Psoas muscle (tissue), 8 donors: ENCODE results near the gene IP6K3. TPM values are rescaled to one million over a fixed set of nuclear protein-coding genes. Genes with fewer than 3 reads are reported as not detected.
A peak's percentile ranks its signal among the peaks of the same experiment; 100 is the strongest.

ENCODE experiments used
- ATAC-seq, 4 donors: fragments of 200-7000 bp; cut with Tn5 transposase; one replicate each; pipeline ENCODE4 v1.9.1; 2020; ENCODE audit warnings: moderate library complexity in 3 of 4, mild to moderate bottlenecking in 2 of 4
- DNase-seq, 2 donors: peaks; one replicate each; pipeline ENCODE4 v3.0.0-alpha.2; 2020
- H3K27ac ChIP-seq: fragments of 200-600 bp; one replicate; pipeline ENCODE4 v1.8.0; 2022
- H3K27me3 ChIP-seq, 3 donors: fragments of 200-600 bp in 1 of 3; one replicate each; pipeline versions ENCODE4 v1.6.1 to v1.8.0; 2013 to 2022; ENCODE audit warnings: low read length in 2 of 3, mild to moderate bottlenecking in 2 of 3, moderate library complexity in 1 of 3; ENCODE audit not compliant: insufficient read depth in 3 of 3
- H3K36me3 ChIP-seq, 2 donors: fragments of 200-600 bp in 1 of 2; one replicate each; pipeline versions ENCODE4 v1.6.1 to v1.8.0; 2013 to 2022; ENCODE audit warnings: low read depth in 1 of 2, mild to moderate bottlenecking in 1 of 2, moderate library complexity in 1 of 2; ENCODE audit not compliant: insufficient read depth in 1 of 2
- H3K4me1 ChIP-seq: fragments of 200-600 bp; one replicate; pipeline ENCODE4 v1.8.0; 2022
- H3K4me3 ChIP-seq: fragments of 200-600 bp; one replicate; pipeline ENCODE4 v1.8.0; 2022; ENCODE audit warnings: mild to moderate bottlenecking
- H3K9me3 ChIP-seq: fragments of 200-600 bp; one replicate; pipeline ENCODE4 v1.8.0; 2022
- WGBS, 3 donors: extraction: QIAGEN DNeasy Blood & Tissue Kit; methylation state at CpG; one replicate each; pipeline versions ENCODE4 v1.1.6 to v1.1.7; 2013; 5-methylcytosine and 5-hydroxymethylcytosine counted together
- intact Hi-C, 2 donors: fragments of 100-400 bp; cut with DNase I; formaldehyde crosslinking; loops; one replicate each; pipeline versions ENCODE4 v1.11.0 to v1.14.2; 2022
- polyA plus RNA-seq, 3 donors: library from polyadenylated mRNA; stranded (reverse); fragments of 200-250 nt; gene quantifications; one replicate each; pipeline ENCODE4 v1.2.3, GENCODE V29; 2013
- total RNA-seq, 4 donors: library from RNA; stranded (reverse); fragmentation: NEBNext Ultra II Directional in 2 of 4; extraction: Animal tissue kit (Norgen Biotek cat#: 25700) in 2 of 4; gene quantifications; one replicate each; pipeline versions ENCODE4 v1.2.1 to v1.2.4, GENCODE V29; 2021 to 2023
- TF ChIP-seq, protein P1 (sequence below): fragments of 200-600 bp; IDR thresholded peaks from one replicate; pipeline ENCODE4 v1.8.0; 2022; ENCODE audit warnings: antibody characterized with exemption
- donor health status: healthy with polysubstance abuse.
- donor health status: DM: no; HTN: no; CAD: no; lungs with moderate emphysema.
- donor health status: Bipolar disorder and iron deficiency.
- donor health status: healthy.
- donor health status: DM: yes; HTN: yes; CAD: no.
- donor health status: DM: no; HTN: no; CAD: no.
- donor health status: DM: no; HTN: no; CAD: no.
- donor health status: DM: yes; HTN: yes; CAD: no.

IP6K3 gene
- total and polyA plus RNA-seq, 7 donors: 95.7 to 363 (median 220) TPM

DNA sequence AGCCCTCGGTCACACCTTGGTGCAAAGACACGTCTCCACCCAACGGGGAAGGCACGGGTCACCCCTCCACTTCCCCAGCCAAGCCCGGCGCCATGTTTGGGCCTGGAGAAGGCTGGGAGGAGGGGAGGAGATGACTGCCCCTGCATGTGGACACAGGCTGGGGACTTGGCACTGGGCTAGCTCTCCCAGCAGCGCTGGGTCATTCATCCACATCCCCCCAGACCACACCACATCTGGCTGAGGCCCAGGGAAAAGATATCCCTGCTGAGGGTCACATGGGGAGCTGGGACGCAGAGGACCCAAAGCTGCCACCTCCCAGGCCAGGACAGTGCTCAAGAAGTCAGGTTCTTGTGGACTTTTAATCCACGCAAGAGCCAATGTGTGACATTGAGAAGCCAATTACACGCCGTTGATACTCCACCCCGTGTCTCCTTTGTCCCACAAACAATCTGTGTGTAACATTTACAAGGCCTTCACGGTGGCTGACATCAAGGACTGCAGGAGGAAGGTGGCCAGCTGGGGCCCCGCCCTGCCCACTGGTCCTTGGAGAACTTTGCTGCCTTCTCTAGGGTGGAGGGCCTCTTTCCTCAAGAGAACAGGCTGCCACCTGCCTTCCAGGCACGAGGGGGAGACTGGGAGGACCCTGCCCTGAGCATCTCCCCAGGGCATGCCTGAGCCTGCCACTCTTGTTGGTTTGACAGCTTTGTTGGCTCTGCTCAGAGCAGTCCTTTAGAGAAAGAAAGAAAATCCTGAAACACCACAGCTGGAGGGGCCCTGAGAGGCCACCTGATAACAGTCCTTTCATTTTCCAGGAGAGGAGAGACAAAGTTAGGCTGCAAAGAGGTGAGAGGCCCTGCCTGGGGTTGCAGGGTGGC, 5.3 kb upstream of the IP6K3 start:
- DNase-seq (no peak), ATAC-seq (no peak)
- Histone ChIP-seq H3K27ac (peak overlapping the region; percentile 100), H3K9me3 (no peaks in the 10 kb centered on the region), H3K4me1 (peaks cover 26% of the 10 kb centered on the region), H3K4me3 (no peak overlapping the region), H3K27me3 (no peaks in the 10 kb centered on the region), H3K36me3 (no peaks in the 10 kb centered on the region)
- TF ChIP-seq, protein P1, sequence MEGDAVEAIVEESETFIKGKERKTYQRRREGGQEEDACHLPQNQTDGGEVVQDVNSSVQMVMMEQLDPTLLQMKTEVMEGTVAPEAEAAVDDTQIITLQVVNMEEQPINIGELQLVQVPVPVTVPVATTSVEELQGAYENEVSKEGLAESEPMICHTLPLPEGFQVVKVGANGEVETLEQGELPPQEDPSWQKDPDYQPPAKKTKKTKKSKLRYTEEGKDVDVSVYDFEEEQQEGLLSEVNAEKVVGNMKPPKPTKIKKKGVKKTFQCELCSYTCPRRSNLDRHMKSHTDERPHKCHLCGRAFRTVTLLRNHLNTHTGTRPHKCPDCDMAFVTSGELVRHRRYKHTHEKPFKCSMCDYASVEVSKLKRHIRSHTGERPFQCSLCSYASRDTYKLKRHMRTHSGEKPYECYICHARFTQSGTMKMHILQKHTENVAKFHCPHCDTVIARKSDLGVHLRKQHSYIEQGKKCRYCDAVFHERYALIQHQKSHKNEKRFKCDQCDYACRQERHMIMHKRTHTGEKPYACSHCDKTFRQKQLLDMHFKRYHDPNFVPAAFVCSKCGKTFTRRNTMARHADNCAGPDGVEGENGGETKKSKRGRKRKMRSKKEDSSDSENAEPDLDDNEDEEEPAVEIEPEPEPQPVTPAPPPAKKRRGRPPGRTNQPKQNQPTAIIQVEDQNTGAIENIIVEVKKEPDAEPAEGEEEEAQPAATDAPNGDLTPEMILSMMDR: no peak
- intact Hi-C loops: no loop called here
- 62 to 78% (median 62%) methylated on average over 15 of the region's 15 CpGs for WGBS, 3 donors

DNA sequence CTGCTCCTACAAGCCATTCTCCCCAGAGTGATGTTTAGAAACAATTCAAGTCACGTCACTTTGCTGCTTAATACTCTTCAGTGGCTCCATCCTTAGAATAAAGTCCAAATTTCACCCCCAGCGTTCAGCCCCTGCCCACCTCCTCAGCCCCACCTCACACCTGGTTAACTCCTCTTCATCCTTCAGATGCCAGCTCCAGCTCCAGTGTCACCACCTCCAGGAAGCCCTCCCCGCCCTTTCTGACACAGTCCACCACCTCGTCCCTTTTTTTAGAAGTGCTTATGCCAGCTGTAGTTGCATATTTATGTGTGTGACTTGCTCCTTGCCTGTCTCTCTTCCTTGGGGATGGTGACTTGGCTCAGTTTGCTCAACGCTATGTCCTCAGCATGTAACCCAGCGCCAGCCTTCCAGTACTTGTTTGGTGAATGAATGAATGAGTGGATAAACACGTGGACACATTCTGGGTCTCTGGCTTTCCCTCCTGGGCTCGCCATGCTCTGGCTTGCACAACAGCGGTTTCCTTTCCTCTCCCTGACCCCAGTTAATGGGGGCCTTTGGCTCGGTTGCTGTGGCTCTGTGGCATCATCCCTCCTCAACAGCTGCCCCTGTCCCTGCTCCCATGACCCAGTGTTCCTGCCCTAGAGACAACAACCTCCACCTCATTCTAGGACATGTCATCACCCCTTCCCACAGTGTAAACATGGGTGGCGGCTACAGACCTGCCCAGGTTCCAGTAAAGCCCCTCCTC, 3.7 kb upstream of the IP6K3 start:
- intact Hi-C loops: no loop called here
- Histone ChIP-seq H3K4me3 (peak overlapping the region; percentile 72), H3K27ac (peak overlapping the region; percentile 100), H3K4me1 (peaks cover 26% of the 10 kb centered on the region), H3K27me3 (no peaks in the 10 kb centered on the region), H3K9me3 (no peaks in the 10 kb centered on the region), H3K36me3 (peaks cover 0 to 6% of the 10 kb centered on the region in 2 donors)
- WGBS, 3 donors: 18 to 44% (median 36%) methylated on average over 11 of the region's 11 CpGs
- ATAC-seq (peak; percentile 51 to 63 (median 60)), DNase-seq (peak; percentile 81 to 94)
- TF ChIP-seq, protein P1: no peak

DNA sequence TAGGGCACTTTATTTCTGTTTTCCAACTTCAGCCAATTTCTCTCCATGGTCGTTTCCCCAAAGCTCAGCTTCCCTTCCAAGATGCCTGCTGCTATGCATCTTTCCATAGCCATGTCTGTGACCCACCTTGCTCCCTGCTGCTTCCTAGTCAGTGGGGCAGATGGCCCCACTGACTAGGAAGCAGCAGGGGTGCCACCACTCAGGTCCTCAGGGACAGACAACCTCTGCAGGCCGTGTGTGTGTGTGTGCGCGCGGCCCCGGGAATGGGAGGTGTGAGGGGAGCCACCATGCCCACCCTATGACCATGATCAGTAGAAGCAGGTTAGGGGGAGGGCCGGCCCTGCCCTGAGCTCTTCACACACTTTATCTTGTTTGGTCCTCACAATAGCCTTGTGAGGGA, 2.7 kb upstream of the IP6K3 start:
- peak overlapping the region; percentile 72 for H3K4me3 ChIP-seq
- intact Hi-C loops: no loop called here
- no peaks in the 10 kb centered on the region for H3K27me3 ChIP-seq
- 68 to 79% (median 77%) methylated on average over 7 of the region's 7 CpGs for WGBS, 3 donors
- DNase-seq (no peak), ATAC-seq (no peak)
- no peaks in the 10 kb centered on the region for H3K9me3 ChIP-seq
- H3K4me1 ChIP-seq: peaks cover 22% of the 10 kb centered on the region
- peak overlapping the region; percentile 100 for H3K27ac ChIP-seq
- peaks cover 0 to 14% of the 10 kb centered on the region in 2 donors for H3K36me3 ChIP-seq
- TF ChIP-seq, protein P1: no peak

DNA sequence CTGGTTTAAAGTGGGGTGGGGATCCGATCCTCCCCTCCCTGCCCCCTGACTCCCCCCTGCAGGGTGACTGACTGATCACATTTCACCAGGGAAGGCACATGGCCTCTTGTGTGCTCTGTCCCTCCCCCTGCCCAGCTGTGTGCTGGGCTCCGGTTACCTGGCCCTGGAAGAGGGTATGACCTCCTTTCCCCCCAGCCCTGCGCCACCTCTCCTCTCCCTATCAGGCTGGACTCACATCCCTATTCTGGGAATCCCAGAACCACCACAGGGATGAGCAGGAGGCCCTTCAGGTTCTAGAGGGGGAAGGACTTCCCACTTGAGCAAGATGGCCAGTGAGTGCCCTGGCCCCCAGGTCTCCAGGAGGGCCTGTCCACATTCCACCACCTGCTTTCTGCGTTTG, 2.1 kb upstream of the IP6K3 start:
- no peaks in the 10 kb centered on the region for H3K9me3 ChIP-seq
- no peaks in the 10 kb centered on the region for H3K27me3 ChIP-seq
- H3K36me3 ChIP-seq: peaks cover 0 to 14% of the 10 kb centered on the region in 2 donors
- peaks cover 22% of the 10 kb centered on the region for H3K4me1 ChIP-seq
- H3K4me3 ChIP-seq: peak overlapping the region; percentile 72
- TF ChIP-seq, protein P1: no peak
- DNase-seq: peak; percentile 79 to 92
- WGBS, 3 donors: 22 to 48% (median 40%) methylated on average over 4 of the region's 4 CpGs
- intact Hi-C loops: no loop called here
- ATAC-seq: peak; percentile 32 to 39 (median 36)
- H3K27ac ChIP-seq: peak overlapping the region; percentile 100
